T-helper 9 cell (primary cell): Measurements from ENCODE around the gene TMBIM6.

Source experiments
- DNase-seq: peaks from one replicate; pipeline ENCODE4 v3.0.0-alpha.2; 2020

The TMBIM6 gene

DNA sequence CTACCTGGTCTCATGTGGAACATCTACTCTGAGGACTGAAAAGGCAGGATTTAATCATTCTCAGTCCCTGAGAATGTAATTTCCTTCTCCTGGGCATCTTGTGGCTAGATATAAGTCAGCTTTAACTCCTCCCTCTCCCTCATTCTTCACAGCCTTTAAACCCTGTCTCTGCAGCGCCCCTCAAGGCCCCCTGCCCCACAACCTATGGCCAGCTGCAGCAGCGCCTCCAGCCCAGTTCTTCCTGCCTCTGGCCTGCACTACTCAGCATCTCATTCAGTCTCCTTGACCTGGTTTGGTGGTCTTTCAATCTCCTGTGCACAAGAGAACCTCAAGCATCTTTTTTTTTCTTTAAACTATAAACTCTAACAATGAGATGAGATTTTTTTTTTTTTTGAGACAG is 57.6 kb downstream of the TMBIM6 start:
- no peak for DNase-seq

GRCh38 chr12:49800421-49801140 is 59.2 kb downstream of the TMBIM6 start:
- DNase-seq: no peak

- DNase-seq: no peak
Measured at GRCh38 chr12:49801141-49802063, 60.0 kb downstream of the TMBIM6 start.

DNA sequence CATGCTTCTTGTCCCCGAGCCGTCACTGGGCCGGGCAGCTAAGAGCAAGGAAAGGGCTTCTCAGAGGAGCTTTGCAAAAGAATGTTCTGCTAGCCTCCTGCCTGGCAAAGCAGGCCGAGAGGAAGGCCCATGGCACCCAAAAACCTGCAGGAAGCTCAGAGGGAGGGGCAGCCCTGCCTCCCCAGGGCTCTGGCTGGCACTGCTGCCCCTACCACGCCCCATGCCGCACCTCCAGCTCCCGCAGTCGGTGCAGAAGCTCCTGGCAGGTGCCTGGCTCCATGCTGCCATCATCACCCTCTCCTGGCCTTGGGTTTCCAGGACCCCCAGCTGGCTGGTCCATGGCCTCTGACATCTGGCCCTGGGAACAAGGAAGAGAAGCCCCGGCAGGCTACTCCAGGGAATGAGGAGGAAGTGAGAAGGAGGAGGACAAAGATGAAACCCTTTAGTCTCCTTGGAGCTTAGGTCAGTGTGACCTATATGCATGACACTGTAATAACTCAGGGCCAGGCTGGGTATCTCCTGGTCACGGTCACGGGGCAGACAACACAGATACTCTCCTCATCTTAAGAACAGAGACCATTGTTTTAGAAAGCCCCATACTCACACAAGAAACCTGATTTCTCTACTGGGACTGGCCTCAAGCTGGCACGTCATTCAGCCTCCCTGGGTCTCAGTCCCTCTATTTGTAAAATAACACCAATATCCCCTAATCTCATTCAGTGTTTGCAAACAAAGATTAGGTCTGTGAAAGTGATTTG is 62.5 kb downstream of the TMBIM6 start:
- DNase-seq: no peak

DNA sequence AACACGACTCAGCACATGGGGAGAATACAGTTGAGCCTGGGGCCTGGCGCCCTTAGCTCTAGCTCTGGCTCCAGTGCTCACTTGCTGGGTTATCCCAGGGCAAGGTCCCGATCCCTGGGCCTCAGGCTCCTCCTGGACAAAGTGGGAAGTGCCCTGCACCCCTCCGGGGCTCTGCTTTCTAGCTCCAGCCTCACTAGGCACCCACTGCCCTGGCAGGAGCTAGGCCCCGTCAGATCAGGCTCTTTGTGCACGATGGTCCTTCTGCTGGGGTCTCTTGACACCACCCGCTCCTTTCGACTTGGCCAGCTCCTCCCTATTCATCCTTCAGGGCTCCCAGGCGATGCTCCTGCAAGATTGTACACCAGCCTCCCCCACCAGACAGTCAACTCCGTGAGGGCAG is 63.5 kb downstream of the TMBIM6 start:
- no peak for DNase-seq

GRCh38 chr12:49805409-49805808 is 64.1 kb downstream of the TMBIM6 start:
- DNase-seq: no peak

- no peak for DNase-seq
Measured at GRCh38 chr12:49806321-49806813, 65.0 kb downstream of the TMBIM6 start.

GRCh38 chr12:49806877-49807276 is 65.5 kb downstream of the TMBIM6 start:
- DNase-seq: no peak

- DNase-seq: no peak
Measured at GRCh38 chr12:49807991-49808580, 66.7 kb downstream of the TMBIM6 start.

- DNase-seq: no peak
Measured at GRCh38 chr12:49808686-49809380, 67.5 kb downstream of the TMBIM6 start.

GRCh38 chr12:49809381-49809905 is 68.1 kb downstream of the TMBIM6 start:
- no peak for DNase-seq

GRCh38 chr12:49809906-49810389 is 68.6 kb downstream of the TMBIM6 start:
- DNase-seq: no peak

GRCh38 chr12:49811136-49811535 is 69.8 kb downstream of the TMBIM6 start:
- no peak for DNase-seq

GRCh38 chr12:49811961-49812401 is 70.6 kb downstream of the TMBIM6 start:
- DNase-seq: no peak

DNA sequence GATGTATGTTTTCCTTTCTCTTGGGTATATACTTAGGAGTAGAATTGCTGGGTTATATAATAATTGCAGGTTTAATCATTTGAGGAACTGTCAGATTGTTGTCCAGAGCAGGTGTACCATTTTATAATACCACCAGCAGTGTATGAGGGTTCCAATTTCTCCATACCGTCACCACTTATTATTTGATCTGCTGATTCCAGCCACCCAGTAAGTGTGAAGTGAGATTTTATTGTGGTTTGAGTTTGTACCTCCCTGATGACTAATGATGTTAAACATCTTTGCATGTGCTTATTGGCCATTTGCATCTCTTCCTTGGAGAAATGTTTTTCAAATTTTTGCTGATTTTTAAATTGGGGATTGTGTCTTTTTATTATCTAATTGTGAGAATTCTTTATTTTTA is 71.8 kb downstream of the TMBIM6 start:
- DNase-seq: no peak
